Esophagus squamous epithelium (tissue), 4 donors: ENCODE measurements around the gene PSMC1.

Source experiments
- CTCF ChIP-seq, 6 experiments: fragments of 450-650 bp in 4 of 6; fragments of 200-600 bp in 2 of 6; sonication (generic) in 2 of 6; IDR thresholded peaks; one replicate each; pipeline ENCODE4 v1.5.1; 2016 to 2019; ENCODE audit warnings: antibody characterized with exemption in 6 of 6, mild to moderate bottlenecking in 4 of 6, moderate library complexity in 4 of 6
- POLR2A ChIP-seq, 4 donors: fragments of 450-650 bp; IDR thresholded peaks; one replicate each; pipeline ENCODE4 v1.6.1; 2017; ENCODE audit warnings: antibody characterized with exemption in 4 of 4, mild to moderate bottlenecking in 4 of 4, moderate library complexity in 3 of 4

- TF ChIP-seq CTCF (IDR thresholded peaks at IDR 0.05) (no peak), POLR2A (IDR thresholded peaks at IDR 0.05) (no peak)
Observed at GRCh38 chr14:90228478-90228877, 27.9 kb upstream of the PSMC1 start.
